GM19328 (cell line): ENCODE data around the gene AHNAK.
"Not testable (repeated sequence)": the region's sequence is repeated elsewhere in the genome, so short reads cannot be mapped to it uniquely, and the experiment has no call there.

Source experiments
- ATAC-seq: cut with Tn5 transposase; IDR thresholded peaks from one replicate; pipeline ENCODE4 v1.9.1; 2021; ENCODE audit warnings: mild to moderate bottlenecking, moderate library complexity; ENCODE audit not compliant: unreplicated experiment

Gene AHNAK

GRCh38 chr11:62461740-62462507 is 84.7 kb downstream of the AHNAK start:
- ATAC-seq = no peak

GRCh38 chr11:62459080-62459479 is 87.5 kb downstream of the AHNAK start:
- no peak for ATAC-seq

GRCh38 chr11:62458212-62459002 is 88.2 kb downstream of the AHNAK start:
- no peak for ATAC-seq

- no peak for ATAC-seq
Measured at GRCh38 chr11:62457478-62457877, 89.1 kb downstream of the AHNAK start.

- no peak for ATAC-seq
Measured at GRCh38 chr11:62456630-62457029, 90.0 kb downstream of the AHNAK start.

- no peak for ATAC-seq
Measured at GRCh38 chr11:62452839-62453468, 93.7 kb downstream of the AHNAK start.

- no peak for ATAC-seq
Measured at GRCh38 chr11:62452261-62452660, 94.3 kb downstream of the AHNAK start.

- no peak for ATAC-seq
Measured at GRCh38 chr11:62451241-62451621, 95.4 kb downstream of the AHNAK start.

- no peak for ATAC-seq
Measured at GRCh38 chr11:62450543-62451240, 95.9 kb downstream of the AHNAK start.

GRCh38 chr11:62449912-62450311 is 96.7 kb downstream of the AHNAK start:
- not testable (repeated sequence) for ATAC-seq

- no peak for ATAC-seq
Measured at GRCh38 chr11:62449451-62449851, 97.2 kb downstream of the AHNAK start.

- ATAC-seq = no peak
Measured at GRCh38 chr11:62446091-62446490, 100.5 kb downstream of the AHNAK start.

GRCh38 chr11:62445314-62445740 is 101.3 kb downstream of the AHNAK start:
- no peak for ATAC-seq

- ATAC-seq = no peak
Measured at GRCh38 chr11:62444835-62445234, 101.8 kb downstream of the AHNAK start.

- ATAC-seq = no peak
Measured at GRCh38 chr11:62444236-62444833, 102.3 kb downstream of the AHNAK start.

- ATAC-seq = no peak
Measured at GRCh38 chr11:62443390-62444235, 103.0 kb downstream of the AHNAK start.

- no peak for ATAC-seq
Measured at GRCh38 chr11:62439785-62440602, 106.6 kb downstream of the AHNAK start.

- ATAC-seq = no peak
Measured at GRCh38 chr11:62438641-62439040, 108.0 kb downstream of the AHNAK start.

GRCh38 chr11:62437616-62438015 is 109.0 kb downstream of the AHNAK start:
- ATAC-seq = no peak
